ENCODE results near the gene PNLIP. TPM values are rescaled to one million over a fixed set of nuclear protein-coding genes. Genes with fewer than 3 reads are reported as not detected.

PNLIP gene
- total and polyA plus RNA-seq, 2 donors from 2014 or later = not detected

- no peak for FAIRE-seq
- no peaks in the 10 kb centered on the region for H3K36me3 ChIP-seq (ENCODE audit: control insufficient read depth in 2 of 3, insufficient read depth in 3 of 3, low read length in 3 of 3)
- no peaks in the 10 kb centered on the region for H3K4me1 ChIP-seq (ENCODE audit: control insufficient read depth in 2 of 3, insufficient read depth in 2 of 3, low read depth in 1 of 3, low read length in 3 of 3)
- DNase-seq = no peak
- H3K27me3 ChIP-seq (ENCODE audit: control insufficient read depth, insufficient read depth, low read length) = no peaks in the 10 kb centered on the region
- intact Hi-C loops (cut with DNase I) = no loop called here
- no peak overlapping the region for H3K4me3 ChIP-seq (ENCODE audit: low read length in 3 of 3)
- H3K9ac ChIP-seq (ENCODE audit: low read length in 3 of 3) = no peak overlapping the region
- no peak overlapping the region for H3K27ac ChIP-seq (ENCODE audit: low read depth in 2 of 2, low read length in 2 of 2)
- H3K9me3 ChIP-seq (ENCODE audit: control insufficient read depth in 2 of 3, insufficient read depth in 1 of 3, low read length in 3 of 3) = no peaks in the 10 kb centered on the region
- no peak for TF ChIP-seq CTCF (IDR thresholded peaks at IDR 0.05; ENCODE audit: borderline replicate concordance, extremely low read depth, insufficient read depth)
Measured at GRCh38 chr10:116553378-116553980, 7.7 kb downstream of the PNLIP start.

GRCh38 chr10:116554628-116555027 is 8.9 kb downstream of the PNLIP start:
- TF ChIP-seq CTCF (IDR thresholded peaks at IDR 0.05; ENCODE audit: borderline replicate concordance, extremely low read depth, insufficient read depth) = no peak
- Histone ChIP-seq H3K27me3 (ENCODE audit: control insufficient read depth, insufficient read depth, low read length) (no peaks in the 10 kb centered on the region), H3K27ac (ENCODE audit: low read depth in 2 of 2, low read length in 2 of 2) (no peak overlapping the region), H3K36me3 (ENCODE audit: control insufficient read depth in 2 of 3, insufficient read depth in 3 of 3, low read length in 3 of 3) (no peaks in the 10 kb centered on the region), H3K9ac (ENCODE audit: low read length in 3 of 3) (no peak overlapping the region), H3K9me3 (ENCODE audit: control insufficient read depth in 2 of 3, insufficient read depth in 1 of 3, low read length in 3 of 3) (no peaks in the 10 kb centered on the region), H3K4me1 (ENCODE audit: control insufficient read depth in 2 of 3, insufficient read depth in 2 of 3, low read depth in 1 of 3, low read length in 3 of 3) (no peaks in the 10 kb centered on the region), H3K4me3 (ENCODE audit: low read length in 3 of 3) (no peak overlapping the region)
- DNase-seq = no peak
- FAIRE-seq = no peak
- intact Hi-C loops (cut with DNase I) = no loop called here

GRCh38 chr10:116555880-116556279 is 10.1 kb downstream of the PNLIP start:
- H3K4me1 ChIP-seq (ENCODE audit: control insufficient read depth in 2 of 3, insufficient read depth in 2 of 3, low read depth in 1 of 3, low read length in 3 of 3) = no peaks in the 10 kb centered on the region
- H3K27me3 ChIP-seq (ENCODE audit: control insufficient read depth, insufficient read depth, low read length) = no peaks in the 10 kb centered on the region
- no peak overlapping the region for H3K9ac ChIP-seq (ENCODE audit: low read length in 3 of 3)
- intact Hi-C loops (cut with DNase I) = no loop called here
- H3K27ac ChIP-seq (ENCODE audit: low read depth in 2 of 2, low read length in 2 of 2) = no peak overlapping the region
- H3K4me3 ChIP-seq (ENCODE audit: low read length in 3 of 3) = no peak overlapping the region
- FAIRE-seq (no peak), DNase-seq (no peak)
- no peaks in the 10 kb centered on the region for H3K9me3 ChIP-seq (ENCODE audit: control insufficient read depth in 2 of 3, insufficient read depth in 1 of 3, low read length in 3 of 3)
- TF ChIP-seq CTCF (IDR thresholded peaks at IDR 0.05; ENCODE audit: borderline replicate concordance, extremely low read depth, insufficient read depth) = no peak
- no peaks in the 10 kb centered on the region for H3K36me3 ChIP-seq (ENCODE audit: control insufficient read depth in 2 of 3, insufficient read depth in 3 of 3, low read length in 3 of 3)
